H1 (cell line): ENCODE results near the gene TMEM39A. TPM values are rescaled to one million over a fixed set of nuclear protein-coding genes. Genes with fewer than 3 reads are reported as not detected.

Source experiments
- CTCF ChIA-PET: fragments of 300-600 bp; sonication (Branson Sonifier 250); formaldehyde crosslinking; loops from one replicate; lab custom pipeline; 2021; ENCODE audit not compliant: partially characterized antibody; lab: Charles Lee
- POLR2A ChIA-PET: fragments of 300-600 bp; sonication (Branson Sonifier 250); formaldehyde crosslinking; loops from one replicate; lab custom pipeline; 2021; ENCODE audit warnings: inconsistent platforms; ENCODE audit not compliant: partially characterized antibody; lab: Charles Lee
- DNase-seq, 2 experiments: peaks; one replicate each; pipeline versions ENCODE4 v3.0.0 to v3.0.0-alpha.2; 2010 to 2022; ENCODE audit warnings: low spot score in 2 of 2, low read depth in 1 of 2, mixed read lengths in 1 of 2
- FAIRE-seq: peaks from 2 replicates; lab custom pipeline; 2011; peaks lifted over from hg19 to GRCh38; lab: Jason Lieb, UNC
- H2AFZ ChIP-seq: 2 replicates; pipeline ENCODE4 v1.8.1; 2012; ENCODE audit warnings: low read length, inconsistent platforms
- H2AK5ac ChIP-seq: 2 replicates; pipeline ENCODE4 v1.6.1; 2013; ENCODE audit warnings: low read depth, low read length
- H2BK120ac ChIP-seq: replicated peaks from 2 replicates; pipeline ENCODE3; 2013; ENCODE audit warnings: low read depth, low read length, inconsistent platforms
- H2BK12ac ChIP-seq: 2 replicates; pipeline ENCODE4 v1.6.1; 2013; ENCODE audit warnings: low read depth, low read length
- H2BK15ac ChIP-seq: 2 replicates; pipeline ENCODE4 v1.6.1; 2013; ENCODE audit warnings: low read length
- H2BK20ac ChIP-seq: 2 replicates; pipeline ENCODE4 v1.6.1; 2013; ENCODE audit warnings: low read length
- H2BK5ac ChIP-seq: 2 replicates; pipeline ENCODE4 v1.6.1; 2013; ENCODE audit warnings: low read depth, low read length
- H3K14ac ChIP-seq: 2 replicates; pipeline ENCODE4 v1.6.1; 2013; ENCODE audit warnings: inconsistent platforms; ENCODE audit not compliant: insufficient read length
- H3K18ac ChIP-seq: 2 replicates; pipeline ENCODE4 v1.6.1; 2013; ENCODE audit warnings: low read length; ENCODE audit errors: extremely low read depth
- H3K23ac ChIP-seq: 2 replicates; pipeline ENCODE4 v1.6.1; 2013; ENCODE audit warnings: inconsistent platforms; ENCODE audit not compliant: insufficient read length
- H3K23me2 ChIP-seq: 2 replicates; pipeline ENCODE4 v1.6.1; 2013; ENCODE audit warnings: low read depth, low read length
- H3K27ac ChIP-seq: 2 replicates; pipeline ENCODE4 v1.6.1; 2011; ENCODE audit warnings: low read depth, low read length, inconsistent platforms
- H3K27me3 ChIP-seq, 4 experiments: replicated peaks in 1 of 4; 1 replicate in 1 of 4; 2 replicates in 3 of 4; pipeline versions ENCODE4 v1.6.1 to v1.8.1; 2011 to 2013; ENCODE audit warnings: low read length in 3 of 4, mild to moderate bottlenecking in 3 of 4, inconsistent platforms in 2 of 4, mixed read lengths in 2 of 4, moderate library complexity in 1 of 4; ENCODE audit not compliant: control insufficient read depth in 3 of 4, insufficient read depth in 3 of 4; ENCODE audit errors: extremely low read depth in 1 of 4
- H3K36me3 ChIP-seq, 4 experiments: 2 replicates each; pipeline versions ENCODE4 v1.6.1 to v1.8.1; 2011 to 2013; ENCODE audit warnings: mild to moderate bottlenecking in 4 of 4, low read length in 3 of 4, moderate library complexity in 2 of 4, control low read depth in 1 of 4, inconsistent platforms in 1 of 4; ENCODE audit not compliant: insufficient read depth in 4 of 4, control insufficient read depth in 2 of 4
- H3K4ac ChIP-seq: replicated peaks from 2 replicates; pipeline ENCODE3; 2013; ENCODE audit warnings: low read length, low read depth, mixed read lengths, inconsistent platforms; ENCODE audit not compliant: insufficient read length
- H3K4me1 ChIP-seq, 4 experiments: replicated peaks in 1 of 4; 1 replicate in 1 of 4; 2 replicates in 3 of 4; pipeline versions ENCODE4 v1.6.1 to v1.8.1; 2011 to 2013; ENCODE audit warnings: low read length in 3 of 4, inconsistent platforms in 2 of 4, mixed read lengths in 1 of 4; ENCODE audit not compliant: insufficient read depth in 4 of 4, control insufficient read depth in 3 of 4
- H3K4me2 ChIP-seq, 2 experiments: 2 replicates each; pipeline versions ENCODE4 v1.6.1 to v1.8.1; 2011 to 2013; ENCODE audit warnings: low read depth in 2 of 2, low read length in 2 of 2, control low read depth in 1 of 2, inconsistent platforms in 1 of 2, mild to moderate bottlenecking in 1 of 2; ENCODE audit not compliant: insufficient read depth in 1 of 2
- H3K4me3 ChIP-seq, 4 experiments: fragments of 200-600, 300-600 bp in 1 of 4; sonication (generic), shearing (Covaris generic), sonication (Bioruptor Twin) in 1 of 4; 2 replicates each; pipeline versions ENCODE4 v1.5.1 to v1.8.1; 2011 to 2016; ENCODE audit warnings: low read length in 4 of 4, low read depth in 3 of 4, control low read depth in 2 of 4, inconsistent platforms in 2 of 4, mild to moderate bottlenecking in 2 of 4, mixed read lengths in 1 of 4, moderate library complexity in 1 of 4; ENCODE audit not compliant: insufficient read depth in 2 of 4; ENCODE audit errors: extremely low read depth in 1 of 4
- H3K56ac ChIP-seq: replicated peaks from 2 replicates; pipeline ENCODE3; 2013; ENCODE audit warnings: low read depth, mild to moderate bottlenecking, mixed read lengths, low read length, inconsistent platforms; ENCODE audit not compliant: insufficient read length
- H3K79me1 ChIP-seq: 2 replicates; pipeline ENCODE4 v1.6.1; 2013; ENCODE audit warnings: low read depth, low read length, control low read depth
- H3K79me2 ChIP-seq, 2 experiments: 2 replicates each; pipeline versions ENCODE4 v1.6.1 to v1.8.1; 2012 to 2013; ENCODE audit warnings: low read length in 2 of 2, mild to moderate bottlenecking in 2 of 2, inconsistent platforms in 1 of 2; ENCODE audit not compliant: insufficient read depth in 2 of 2, control insufficient read depth in 1 of 2
- H3K9ac ChIP-seq, 4 experiments: replicated peaks in 1 of 4; 1 replicate in 1 of 4; 2 replicates in 3 of 4; pipeline versions ENCODE4 v1.6.1 to v1.8.1; 2011 to 2013; ENCODE audit warnings: low read depth in 3 of 4, low read length in 3 of 4, control low read depth in 2 of 4, mild to moderate bottlenecking in 2 of 4, moderate library complexity in 2 of 4, inconsistent platforms in 1 of 4; ENCODE audit errors: extremely low read depth in 1 of 4
- H3K9me3 ChIP-seq, 2 experiments: 2 replicates each; pipeline versions ENCODE4 v1.6.1 to v1.8.1; 2012 to 2013; ENCODE audit warnings: mild to moderate bottlenecking in 2 of 2, moderate library complexity in 2 of 2, control low read depth in 1 of 2, inconsistent platforms in 1 of 2, low read depth in 1 of 2, low read length in 1 of 2, mixed read lengths in 1 of 2; ENCODE audit not compliant: insufficient read depth in 2 of 2
- H4K20me1 ChIP-seq, 2 experiments: replicated peaks in 1 of 2; 2 replicates each; pipeline versions ENCODE3 to v1.8.1; 2011 to 2013; ENCODE audit warnings: inconsistent platforms in 2 of 2, low read length in 2 of 2, mild to moderate bottlenecking in 1 of 2; ENCODE audit not compliant: insufficient read depth in 2 of 2, control insufficient read depth in 1 of 2
- H4K5ac ChIP-seq: 2 replicates; pipeline ENCODE4 v1.6.1; 2013; ENCODE audit warnings: low read length, low read depth, mixed read lengths, inconsistent platforms; ENCODE audit not compliant: insufficient read length
- H4K8ac ChIP-seq: 2 replicates; pipeline ENCODE4 v1.8.0; 2013; ENCODE audit warnings: mild to moderate bottlenecking, moderate library complexity, low read length, inconsistent platforms; ENCODE audit not compliant: insufficient read depth; ENCODE audit errors: extremely low read depth
- H4K91ac ChIP-seq: replicated peaks from 2 replicates; pipeline ENCODE3; 2013; ENCODE audit warnings: low read length, mixed read lengths, inconsistent platforms; ENCODE audit not compliant: insufficient read length
- CEBPB ChIP-seq: IDR thresholded peaks from 2 replicates; pipeline ENCODE4 v1.6.1; 2012; ENCODE audit warnings: low read depth, low read length
- CHD1 ChIP-seq: IDR thresholded peaks from 2 replicates; pipeline ENCODE4 v1.6.1; 2012; ENCODE audit warnings: low read depth, low read length, improper control_type of control experiment
- CREB1 ChIP-seq: IDR thresholded peaks from 2 replicates; pipeline ENCODE4 v1.6.1; 2012; ENCODE audit warnings: inconsistent platforms
- HDAC6 ChIP-seq: IDR thresholded peaks from one replicate; pipeline ENCODE4 v1.7.1; 2012; ENCODE audit warnings: low read depth, mild to moderate bottlenecking, inconsistent platforms, low read length, moderate library complexity
- KDM1A ChIP-seq: fragments of 200-600, 300-600 bp; sonication (generic); IDR thresholded peaks from 2 replicates; pipeline ENCODE4 v1.7.1; 2016; ENCODE audit warnings: mild to moderate bottlenecking, low read length, borderline replicate concordance
- POLR2A ChIP-seq, 2 experiments: IDR thresholded peaks; 1 replicate in 1 of 2; 2 replicates in 1 of 2; pipeline ENCODE4 v1.6.1; 2011; ENCODE audit warnings: low read depth in 2 of 2, low read length in 2 of 2, mild to moderate bottlenecking in 2 of 2; ENCODE audit errors: control extremely low read depth in 1 of 2
- RAD21 ChIP-seq, 2 experiments: IDR thresholded peaks in 1 of 2; conservative IDR thresholded peaks in 1 of 2; 2 replicates each; pipeline ENCODE4 v1.6.1; 2011; ENCODE audit warnings: low read depth in 2 of 2, low read length in 2 of 2, improper control_type of control experiment in 1 of 2, inconsistent platforms in 1 of 2, mild to moderate bottlenecking in 1 of 2, moderate library complexity in 1 of 2
- SP1 ChIP-seq: IDR thresholded peaks from 2 replicates; pipeline ENCODE4 v1.6.1; 2011; ENCODE audit warnings: low read depth, low read length
- SRF ChIP-seq: IDR thresholded peaks from 2 replicates; pipeline ENCODE4 v1.6.1; 2011; ENCODE audit warnings: mild to moderate bottlenecking, low read depth, low read length, moderate library complexity
- TAF1 ChIP-seq: IDR thresholded peaks from 2 replicates; pipeline ENCODE4 v1.6.1; 2011; ENCODE audit warnings: mild to moderate bottlenecking, low read depth, low read length
- WGBS, 2 experiments: shearing (Covaris generic) in 1 of 2; methylation state at CpG; one replicate each; pipeline versions ENCODE4 v1.1.6 to v1.1.7; 2013 to 2015; ENCODE audit warnings: low lambda C conversion rate in 2 of 2, mixed read lengths in 2 of 2, inconsistent platforms in 1 of 2, low coverage in 1 of 2, missing lambda C conversion rate in 1 of 2; ENCODE audit not compliant: insufficient replicate concordance in 2 of 2, insufficient coverage in 1 of 2, insufficient read length in 1 of 2; ENCODE audit errors: extremely low coverage in 1 of 2, missing lambda C conversion rate in 1 of 2; 5-methylcytosine and 5-hydroxymethylcytosine counted together
- polyA plus RNA-seq, 7 experiments: library from polyadenylated mRNA; depleted of rRNA in 3 of 7; stranded (reverse) in 5 of 7; unstranded in 2 of 7; fragments of >200 nt in 5 of 7; fragments of 200-250 nt in 2 of 7; gene quantifications; 1 replicate in 5 of 7; 2 replicates in 1 of 7; 4 replicates in 1 of 7; pipeline versions ENCODE4 v1.2.1 to v1.2.3, GENCODE V29; 2011 to 2013; ENCODE audit warnings: missing spikeins in 2 of 7, mixed read lengths in 2 of 7
- total RNA-seq: library from RNA; stranded (reverse); fragmentation: NEBNext Ultra II Directional; extraction: Animal tissue kit (Norgen Biotek cat#: 25700); gene quantifications from 2 replicates; pipeline ENCODE4 v1.2.1, GENCODE V29; 2021

Gene TMEM39A
- total and polyA plus RNA-seq, 2 of the 8 experiments (the other 6 are each of a cell fraction or from before 2014, with no cell fraction given) = 26.8 to 36.1 TPM

GRCh38 chr3:119437691-119438258 lies 25.6 kb downstream of the TMEM39A start:
- WGBS, 2 experiments = 93% methylated on average over 6 of the region's 6 CpGs; no CpG with 5 or more reads in 1 of the 2 experiments
- no peak for TF ChIP-seq POLR2A (IDR thresholded peaks at IDR 0.05; ENCODE audit: control extremely low read depth in 1 of 2, low read depth in 2 of 2, low read length in 2 of 2)
- no peak for TF ChIP-seq HDAC6
- TF ChIP-seq CHD1 = no peak
- TF ChIP-seq SRF = no peak
- no peak for TF ChIP-seq SP1
- no peak for TF ChIP-seq CEBPB
- TF ChIP-seq KDM1A = no peak
- no peak for TF ChIP-seq CREB1
- no peak for TF ChIP-seq RAD21 (IDR thresholded peaks at IDR 0.05 in 1 of 2, conservative IDR thresholded peaks at IDR 0.05 in 1 of 2; ENCODE audit: low read depth in 2 of 2, low read length in 2 of 2)
- TF ChIP-seq TAF1 = no peak

More at GRCh38 chr3:119437691-119438258, 25.6 kb downstream of the TMEM39A start:
- Histone ChIP-seq H3K79me1 (no peaks in the 10 kb centered on the region), H3K23me2 (no peaks in the 10 kb centered on the region), H3K4ac (no peak overlapping the region), H3K4me2 (no peak overlapping the region), H2BK20ac (no peak overlapping the region), H2AK5ac (no peak overlapping the region), H3K4me3 (no peak overlapping the region), H2AFZ (no peak overlapping the region), H3K4me1 (no peaks in the 10 kb centered on the region), H3K14ac (no peak overlapping the region), H3K18ac (no peak overlapping the region), H3K27ac (no peak overlapping the region), H3K56ac (no peak overlapping the region), H3K27me3 (no peaks in the 10 kb centered on the region), H4K5ac (no peak overlapping the region), H3K79me2 (no peaks in the 10 kb centered on the region), H3K9ac (no peak overlapping the region), H3K23ac (no peak overlapping the region), H4K91ac (no peak overlapping the region), H3K9me3 (no peaks in the 10 kb centered on the region), H2BK12ac (no peak overlapping the region), H3K36me3 (peaks cover 21 to 56% (median 42%) of the 10 kb centered on the region in 4 experiments), H2BK15ac (no peak overlapping the region), H4K8ac (no peak overlapping the region; the same call in 1 of the 2 replicates), H2BK120ac (no peak overlapping the region), H2BK5ac (no peak overlapping the region), H4K20me1 (no peaks in the 10 kb centered on the region)
- CTCF ChIA-PET = no interaction called here
- POLR2A ChIA-PET = no interaction called here
- DNase-seq (no peak), FAIRE-seq (no peak)
